Ureter (tissue), 1 donor: ENCODE measurements around the gene AQP3. TPM values are rescaled to one million over a fixed set of nuclear protein-coding genes. Genes with fewer than 3 reads are reported as not detected.
"Not testable (repeated sequence)": the region's sequence is repeated elsewhere in the genome, so short reads cannot be mapped to it uniquely, and the experiment has no call there.

Source experiments
- DNase-seq: peaks from one replicate; pipeline ENCODE4 v3.0.0-alpha.2; 2020; ENCODE audit warnings: low spot score
- total RNA-seq: library from RNA; stranded (reverse); gene quantifications from one replicate; pipeline ENCODE4 v1.2.4, GENCODE V29; 2023
- donor health status: DM: yes; HTN: yes; CAD: no.

Gene AQP3
- total RNA-seq, 1 donor from 2014 or later, result 203 TPM

DNA sequence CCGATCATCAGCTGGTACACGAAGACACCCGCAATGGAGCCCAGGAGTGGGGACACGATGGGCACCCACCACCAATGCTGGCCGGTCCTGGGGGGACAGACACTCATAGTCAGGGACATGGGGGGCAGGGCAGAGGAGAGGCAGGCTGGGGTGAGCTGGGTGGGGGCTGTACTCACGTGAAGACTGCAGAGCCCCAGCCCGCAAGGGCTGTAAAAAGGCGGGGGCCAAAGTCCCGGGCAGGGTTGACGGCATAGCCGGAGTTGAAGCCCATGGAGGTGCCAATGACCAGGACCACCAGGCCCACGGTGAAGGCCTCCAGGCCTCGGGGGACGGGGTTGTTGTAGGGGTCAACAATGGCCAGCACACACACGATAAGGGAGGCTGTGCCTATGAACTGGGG lies 5.3 kb downstream of the AQP3 start:
- DNase-seq, result no peak

DNA sequence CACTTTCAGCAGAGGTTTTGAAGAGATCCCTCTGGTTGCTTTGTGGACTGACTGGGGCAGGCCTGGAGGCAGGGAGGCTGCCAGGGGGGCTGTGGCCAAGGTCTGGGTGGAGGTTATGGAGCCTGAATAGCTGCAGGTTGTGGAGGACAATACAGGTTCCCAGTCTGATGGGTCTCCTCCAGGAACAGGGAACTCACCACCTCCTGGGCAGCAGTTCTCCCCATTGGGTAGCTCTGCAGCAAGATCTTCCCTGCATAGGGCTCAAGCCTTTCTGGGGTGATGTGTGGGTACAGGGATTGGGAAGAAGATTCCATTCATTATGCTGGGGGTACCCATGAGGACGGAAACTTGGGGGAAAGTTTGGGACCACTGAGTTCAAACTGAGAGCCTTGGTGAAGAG lies 6.8 kb downstream of the AQP3 start:
- no peak for DNase-seq

DNA sequence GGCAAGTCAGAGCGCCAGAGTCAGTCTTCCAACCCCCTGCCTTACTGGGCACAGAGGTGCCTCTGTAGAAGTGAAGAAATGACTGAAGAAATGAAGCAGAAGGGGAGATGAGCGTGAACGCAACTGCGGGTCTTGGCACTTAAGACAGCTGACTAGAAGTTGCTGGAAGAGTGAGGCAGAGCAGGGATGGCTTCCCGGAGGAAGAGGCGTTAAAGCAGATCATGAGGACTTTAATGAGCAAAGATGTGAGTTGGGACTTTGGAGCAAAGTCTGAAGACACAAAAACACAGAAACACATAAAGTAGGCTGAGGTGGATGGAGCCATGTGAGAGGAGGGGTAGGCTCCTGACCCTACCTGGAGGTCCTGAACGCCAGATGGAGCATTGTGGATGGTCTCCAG lies 7.2 kb downstream of the AQP3 start:
- no peak for DNase-seq

DNA sequence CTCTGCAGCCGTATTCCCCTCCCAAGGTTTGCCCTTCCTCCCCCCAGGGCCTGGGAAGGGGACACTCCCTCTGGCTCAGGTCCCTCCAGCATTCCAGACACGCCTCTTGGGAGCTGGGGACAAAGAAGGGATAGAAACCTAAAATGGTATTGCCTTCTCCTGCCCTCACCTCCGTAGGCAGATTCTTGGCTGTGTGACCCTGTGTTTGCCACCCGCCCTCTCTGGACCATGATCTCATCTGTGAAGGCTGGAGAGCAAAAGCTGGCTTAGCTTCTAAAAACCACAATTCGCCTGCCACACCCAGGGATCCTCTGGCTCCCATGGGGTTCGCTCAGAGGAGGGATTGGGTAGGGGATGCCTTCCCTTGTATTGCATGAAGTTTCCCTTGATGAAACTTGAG lies 7.7 kb downstream of the AQP3 start:
- no peak for DNase-seq

DNA sequence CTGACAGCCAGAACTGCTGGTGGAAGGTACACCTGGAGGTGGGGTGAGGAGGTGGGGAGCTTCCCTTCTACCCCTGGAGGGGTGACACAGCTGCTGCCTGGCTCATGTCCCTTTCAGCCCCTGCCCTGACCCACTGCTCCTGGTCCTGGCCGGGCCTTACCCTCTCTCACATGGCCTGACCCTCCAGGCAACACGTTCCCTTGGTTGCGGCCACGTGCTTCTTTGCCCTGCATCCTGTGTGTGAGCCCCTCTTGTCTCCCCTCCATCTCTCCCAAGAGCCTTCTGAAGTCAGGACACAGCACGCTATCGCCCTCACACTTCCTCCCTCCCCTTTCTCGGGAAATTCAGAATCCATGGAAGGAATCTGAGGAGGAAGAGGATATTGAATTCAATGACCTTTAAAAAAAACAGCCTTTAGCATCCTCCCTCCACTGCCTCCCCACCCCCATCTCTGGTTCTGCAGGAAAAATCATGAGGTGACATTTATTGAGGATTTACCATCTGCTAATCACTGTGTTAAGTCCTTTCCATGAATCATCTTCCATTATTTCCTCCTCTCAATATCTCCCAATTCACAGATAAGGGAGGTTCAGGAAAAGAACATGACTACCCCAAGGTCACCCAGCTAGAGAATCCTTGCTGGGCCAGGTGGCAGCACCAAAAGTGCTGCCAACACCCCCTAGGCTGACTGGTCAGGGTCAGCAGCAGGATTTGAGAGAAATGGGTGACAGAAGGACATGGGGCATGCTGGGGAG lies 8.3 kb downstream of the AQP3 start:
- no peak for DNase-seq

DNA sequence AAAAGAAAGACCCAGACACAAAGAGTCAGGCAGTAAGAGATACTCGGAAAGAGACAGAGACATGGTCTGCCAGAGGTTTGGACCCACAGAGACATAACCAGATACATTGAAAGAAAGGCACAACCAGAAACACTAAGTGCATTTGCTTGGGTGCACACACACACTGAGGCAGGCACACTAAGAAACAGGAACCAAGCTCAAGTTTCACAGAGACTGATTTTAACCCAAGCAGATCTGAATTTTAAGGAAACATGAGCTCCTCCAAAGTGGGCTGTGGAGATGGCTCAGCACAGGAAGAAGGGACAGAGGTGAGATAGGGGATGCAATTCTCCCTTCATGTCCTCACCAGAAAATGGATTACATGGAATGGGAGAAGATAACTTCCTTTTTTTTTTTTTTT lies 9.5 kb downstream of the AQP3 start:
- no peak for DNase-seq

DNA sequence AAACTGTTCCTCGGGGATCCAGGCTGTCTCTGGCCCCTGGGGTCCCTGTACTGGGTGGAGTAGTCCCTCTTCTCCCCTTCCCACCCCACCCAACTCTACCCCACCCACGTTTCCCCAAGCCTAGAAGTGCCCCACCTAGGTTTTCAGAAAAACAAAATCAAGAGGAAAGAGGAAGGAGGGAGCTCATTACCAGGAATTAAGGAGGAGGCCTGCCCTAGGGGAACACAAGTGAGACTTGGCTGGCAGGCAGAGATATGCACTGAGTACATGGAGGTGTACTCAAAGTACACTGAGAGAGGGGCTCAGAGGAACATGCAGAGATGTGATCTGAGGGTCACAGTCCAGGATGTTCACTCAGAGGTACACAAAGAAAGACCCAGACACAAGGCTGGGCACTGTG lies 10.2 kb downstream of the AQP3 start:
- no peak for DNase-seq

DNA sequence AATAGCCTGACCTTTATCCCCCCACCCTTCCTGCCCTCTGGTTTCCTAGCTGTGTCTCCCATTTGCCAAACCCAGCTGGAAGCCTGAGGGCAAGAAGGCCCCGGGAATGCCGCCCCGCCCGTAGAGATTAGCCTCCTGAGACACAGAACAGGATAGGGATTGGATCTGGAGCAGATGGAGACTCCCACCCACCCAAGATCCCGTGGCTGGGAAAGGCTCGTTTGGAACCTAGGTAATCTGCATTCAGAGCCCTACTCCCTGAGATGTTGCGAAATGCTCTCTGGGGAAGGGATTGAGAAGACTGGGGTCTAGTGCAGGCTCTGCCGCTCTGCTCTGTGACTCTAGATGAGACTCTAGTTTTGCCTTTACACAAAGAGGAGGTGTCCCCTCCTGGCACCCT lies 10.9 kb downstream of the AQP3 start:
- DNase-seq, result no peak

DNA sequence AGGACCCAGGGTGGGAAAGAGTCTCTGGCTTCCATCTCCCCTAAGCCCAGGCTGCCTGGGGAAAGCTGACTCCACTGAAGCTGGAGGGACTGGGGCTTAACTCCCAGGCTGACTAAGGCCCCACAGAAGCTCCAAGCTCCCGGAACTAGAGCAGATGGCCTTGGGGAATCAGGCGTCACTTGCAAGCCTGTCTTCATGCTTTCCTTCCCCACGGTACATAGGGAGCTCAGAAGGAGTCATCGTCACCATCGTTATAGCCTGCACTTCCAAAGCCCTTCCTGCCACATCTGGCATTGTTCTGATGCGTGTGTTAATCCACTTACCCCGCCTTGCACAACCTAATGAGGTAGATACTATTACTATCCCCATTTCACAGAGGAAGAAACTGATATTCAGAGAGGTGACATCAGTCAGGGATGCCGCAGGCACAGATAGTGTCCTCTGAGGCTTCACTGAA lies 11.5 kb downstream of the AQP3 start:
- no peak for DNase-seq

DNA sequence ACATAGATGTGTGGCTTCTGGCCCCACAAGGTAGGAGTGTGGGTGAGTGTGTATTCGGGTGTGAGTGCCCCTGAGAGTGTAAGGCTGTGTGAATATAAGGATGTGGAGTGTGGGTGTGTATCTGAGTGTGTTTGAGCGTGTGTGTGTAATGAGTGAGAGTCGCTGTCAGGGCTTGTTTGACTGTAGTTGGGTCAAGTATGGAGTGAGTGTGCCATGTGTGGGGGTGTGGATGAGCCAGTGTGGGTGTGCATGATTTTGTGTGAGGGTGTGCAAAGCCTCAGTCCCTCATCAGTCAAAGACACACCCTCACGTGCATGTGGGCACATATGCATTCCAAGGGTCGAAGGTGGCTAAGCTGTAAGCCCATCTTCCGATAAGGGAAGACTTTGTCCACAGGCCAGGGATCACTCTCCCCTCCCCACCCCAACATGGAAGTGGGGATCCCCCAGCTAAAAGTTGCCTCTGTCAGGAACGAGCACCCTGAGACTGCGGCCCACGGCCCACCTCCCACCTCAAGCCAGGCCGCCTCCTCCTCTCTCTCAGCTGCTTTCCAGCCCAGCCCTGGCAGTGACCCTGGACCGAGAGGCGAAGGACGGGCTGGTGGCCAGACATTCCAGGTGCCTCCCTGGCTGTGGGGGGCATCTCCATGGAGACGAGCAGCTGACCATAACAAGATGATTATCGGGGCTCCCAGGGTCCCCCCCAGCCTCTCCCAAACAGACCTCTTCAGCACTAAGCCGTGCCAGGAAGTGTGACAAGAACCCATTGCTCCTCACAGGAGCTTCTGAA lies 12.9 kb downstream of the AQP3 start:
- no peak for DNase-seq

DNA sequence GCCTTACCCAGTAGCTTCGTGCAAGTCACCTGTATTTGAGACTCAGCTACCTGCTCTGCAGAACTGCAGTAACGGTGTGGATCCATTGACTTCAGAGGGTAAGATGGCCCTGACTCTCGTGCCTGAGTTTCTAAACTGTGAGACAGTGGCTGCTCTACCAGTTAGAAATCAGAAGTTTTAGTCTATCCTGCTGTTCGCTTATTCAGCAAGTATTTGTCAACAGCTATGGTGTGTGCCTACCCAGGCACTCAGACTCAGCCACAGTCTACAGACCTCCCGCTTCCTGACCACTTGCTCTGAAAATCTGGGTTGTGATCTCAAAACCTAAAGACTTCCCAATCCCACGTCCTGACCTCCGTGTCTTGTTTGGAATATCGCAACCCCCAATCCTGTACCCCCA lies 13.5 kb downstream of the AQP3 start:
- DNase-seq, result no peak

DNA sequence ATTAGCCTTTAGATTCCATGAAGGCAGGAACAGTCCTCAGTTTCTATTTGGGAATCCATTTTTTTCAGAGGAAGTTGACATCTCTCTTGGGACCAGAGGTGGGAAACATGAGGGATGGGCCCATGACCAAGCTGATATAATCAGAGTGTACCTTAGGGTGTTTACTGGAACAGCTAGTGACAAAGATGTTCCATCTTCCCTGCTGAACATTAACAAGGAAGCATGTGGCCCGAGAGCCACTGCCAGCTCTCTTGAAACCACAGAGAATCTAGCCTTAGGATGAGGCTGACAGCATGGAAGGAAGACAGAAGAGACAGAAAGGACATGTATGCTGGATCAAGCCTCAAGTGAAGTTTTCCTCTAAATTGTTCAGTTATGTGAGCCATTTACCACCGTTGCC lies 16.0 kb downstream of the AQP3 start:
- no peak for DNase-seq

DNA sequence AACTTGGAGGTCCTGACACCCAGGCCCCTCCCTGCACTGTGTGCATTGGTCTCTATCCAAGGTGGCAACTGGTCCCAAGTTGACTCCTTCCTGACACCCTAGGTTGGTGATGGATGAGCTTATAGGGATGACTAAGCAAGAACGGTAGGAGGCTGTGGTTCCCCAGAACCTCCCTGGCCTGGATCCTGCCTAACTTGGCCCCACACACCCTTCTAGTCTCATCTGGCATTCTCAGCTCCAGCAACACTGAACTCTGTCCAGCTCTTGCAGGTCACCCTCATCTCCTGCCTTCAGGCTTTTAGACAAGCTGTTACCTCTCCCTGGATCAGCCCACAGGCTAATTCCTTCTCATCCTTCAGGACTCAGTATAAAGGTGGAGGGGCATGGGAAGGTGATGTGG lies 16.5 kb downstream of the AQP3 start:
- no peak for DNase-seq

DNA sequence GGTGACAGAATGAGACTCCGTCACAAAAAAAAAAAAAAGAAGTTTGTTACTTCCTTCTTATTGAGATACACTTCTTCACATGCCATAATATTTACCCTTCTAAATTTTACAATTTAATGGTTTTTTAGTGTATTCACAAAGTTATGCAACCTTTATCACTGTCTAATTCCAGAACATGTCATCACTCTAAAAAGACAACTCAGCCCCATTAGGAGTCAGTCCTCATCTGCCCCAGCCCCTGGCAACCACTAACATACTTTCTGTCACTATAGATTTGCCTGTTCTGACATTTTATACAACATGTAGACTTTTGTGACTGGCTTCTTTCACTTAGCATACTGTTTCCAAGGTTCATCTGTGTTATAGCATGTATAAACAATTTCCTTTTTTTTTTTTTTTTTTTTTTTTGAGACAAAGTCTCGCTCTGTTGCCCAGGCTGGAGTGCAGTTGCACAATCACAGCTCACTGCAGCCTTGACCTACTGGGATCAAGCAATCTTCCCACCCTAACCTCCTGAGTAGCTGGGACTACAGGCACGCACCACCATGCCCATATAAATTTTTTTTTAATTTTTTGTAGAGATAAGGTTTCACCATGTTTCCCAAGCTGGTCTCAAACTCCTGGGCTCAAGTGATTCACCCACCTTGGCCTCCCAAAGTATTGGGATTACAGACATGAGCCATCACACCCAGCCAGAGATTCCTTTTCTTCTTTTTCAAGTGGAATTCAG lies 18.0 kb downstream of the AQP3 start:
- DNase-seq, result no peak

DNA sequence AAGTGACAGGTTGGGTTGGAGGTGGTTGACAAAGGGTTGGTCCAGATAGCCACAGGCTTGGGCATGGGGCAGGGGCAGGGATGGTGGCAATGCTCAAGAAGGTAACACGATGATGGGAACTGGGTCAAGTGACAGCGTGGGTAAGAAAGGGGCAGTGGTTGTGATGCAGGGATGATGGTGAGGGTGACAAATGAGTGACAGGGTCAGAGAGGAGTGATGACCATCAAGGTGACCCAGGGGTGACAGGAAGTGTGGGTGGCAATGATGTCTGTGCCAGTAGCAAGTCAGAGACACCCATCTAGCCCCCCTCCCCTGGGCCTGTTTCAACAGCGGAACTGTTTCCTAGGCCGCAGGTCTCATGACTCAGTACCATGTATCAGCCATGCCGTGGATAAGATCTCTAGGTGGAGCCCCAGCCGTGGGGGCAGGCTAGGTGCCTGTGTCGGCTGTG lies 20.5 kb downstream of the AQP3 start:
- peak; percentile 73 for DNase-seq

DNA sequence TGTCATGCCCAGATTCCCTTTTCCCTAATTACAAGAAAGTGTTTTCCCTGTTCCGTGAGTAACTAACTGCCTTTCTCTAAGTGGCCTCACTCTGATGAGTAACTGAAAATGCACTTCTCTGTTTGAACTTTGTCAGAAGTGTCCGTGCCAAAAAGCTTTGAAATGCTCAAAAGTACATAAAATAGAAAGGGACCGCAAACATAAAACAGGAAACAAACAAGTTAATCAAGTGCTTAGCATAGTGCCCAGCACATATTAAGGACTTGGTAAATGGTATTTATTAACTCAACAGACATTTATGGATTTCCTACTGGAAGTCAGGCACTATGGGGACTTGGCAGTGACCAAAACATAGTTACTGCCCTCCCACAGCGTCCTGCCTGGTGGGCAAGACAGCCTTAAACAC lies 22.3 kb downstream of the AQP3 start:
- DNase-seq, result no peak

DNA sequence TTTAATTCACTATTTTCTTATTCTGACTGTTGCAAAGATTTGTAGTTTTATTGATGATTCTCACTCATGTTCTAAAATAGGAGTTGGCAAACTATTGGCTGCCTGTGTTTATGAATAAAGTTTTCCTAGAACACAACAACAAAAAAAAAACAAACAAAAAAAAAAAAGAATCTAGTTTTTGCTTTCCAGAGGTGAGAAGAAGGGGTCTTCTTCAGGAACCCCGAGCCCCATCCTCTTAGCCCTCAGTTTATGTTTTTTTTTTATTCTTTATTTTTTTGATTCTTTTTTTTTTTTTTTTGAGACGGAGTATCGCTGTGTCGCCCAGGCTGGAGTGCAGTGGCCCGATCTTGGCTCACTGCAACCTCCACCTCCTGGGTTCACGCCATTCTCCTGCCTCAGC lies 22.9 kb downstream of the AQP3 start:
- not testable (repeated sequence) for DNase-seq

DNA sequence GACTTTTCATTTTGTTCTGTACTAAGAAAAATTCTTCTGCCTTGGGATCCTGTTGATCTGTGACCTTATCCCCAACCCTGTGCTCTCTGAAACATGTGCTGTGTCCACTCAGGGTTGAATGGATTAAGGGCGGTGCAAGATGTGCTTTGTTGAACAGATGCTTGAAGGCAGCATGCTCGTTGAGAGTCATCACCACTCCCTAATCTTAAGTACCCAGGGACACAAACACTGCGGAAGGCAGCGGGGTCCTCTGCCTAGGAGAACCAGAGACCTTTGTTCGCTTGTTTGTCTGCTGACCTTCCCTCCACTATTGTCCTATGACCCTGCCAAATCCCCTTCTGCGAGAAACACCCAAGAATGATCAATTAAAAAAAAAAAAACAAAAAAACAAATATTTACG lies 23.4 kb downstream of the AQP3 start:
- not testable (repeated sequence) for DNase-seq

DNA sequence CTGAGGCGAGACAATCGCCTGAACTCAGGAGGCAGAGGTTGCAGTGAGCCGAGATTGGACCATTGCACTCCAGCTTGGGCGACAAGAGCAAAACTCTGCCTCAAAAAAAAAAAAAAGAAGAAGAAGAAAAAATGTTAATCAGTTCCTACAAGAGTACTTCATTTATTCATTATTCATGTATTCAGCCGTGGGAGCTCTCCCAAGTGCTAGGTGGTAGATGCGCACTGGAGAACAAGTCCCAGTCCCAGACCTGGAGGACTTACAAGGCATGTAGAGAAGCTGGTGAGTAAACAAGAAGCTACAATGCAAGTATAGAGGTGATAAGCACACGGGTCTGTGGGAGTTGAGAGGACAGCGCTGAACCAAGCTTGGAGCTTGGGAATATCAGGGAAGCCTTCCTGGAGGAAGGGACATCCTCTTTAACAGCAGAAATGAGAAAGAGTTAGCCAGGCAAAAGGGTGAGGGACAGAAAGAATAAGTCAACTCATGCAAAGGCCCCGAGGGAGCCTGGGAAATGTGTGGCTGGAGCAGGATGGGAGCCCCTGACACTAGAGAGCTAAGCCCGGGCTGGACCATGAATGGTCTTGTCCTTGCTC lies 27.6 kb downstream of the AQP3 start:
- DNase-seq, result no peak

DNA sequence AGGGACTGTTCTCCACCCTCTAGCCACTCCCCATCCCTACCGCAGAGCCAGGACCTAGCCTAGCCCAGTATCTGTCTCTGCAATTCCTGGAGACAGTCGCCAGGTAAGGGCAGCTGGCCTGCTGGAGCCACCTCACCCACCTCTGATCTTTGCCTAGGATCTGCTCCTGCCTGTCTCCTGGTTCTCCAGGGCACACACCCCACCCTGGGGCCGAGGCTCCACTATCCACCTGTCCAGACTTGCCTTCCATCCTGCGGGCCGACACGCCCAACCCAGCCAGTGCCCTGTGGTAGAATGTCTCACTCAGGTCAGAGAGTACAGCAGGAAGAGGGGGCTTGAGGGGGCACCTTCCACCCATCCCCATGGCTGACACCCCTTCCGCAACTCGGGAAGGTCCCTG lies 29.3 kb downstream of the AQP3 start:
- DNase-seq, result peak; percentile 73

DNA sequence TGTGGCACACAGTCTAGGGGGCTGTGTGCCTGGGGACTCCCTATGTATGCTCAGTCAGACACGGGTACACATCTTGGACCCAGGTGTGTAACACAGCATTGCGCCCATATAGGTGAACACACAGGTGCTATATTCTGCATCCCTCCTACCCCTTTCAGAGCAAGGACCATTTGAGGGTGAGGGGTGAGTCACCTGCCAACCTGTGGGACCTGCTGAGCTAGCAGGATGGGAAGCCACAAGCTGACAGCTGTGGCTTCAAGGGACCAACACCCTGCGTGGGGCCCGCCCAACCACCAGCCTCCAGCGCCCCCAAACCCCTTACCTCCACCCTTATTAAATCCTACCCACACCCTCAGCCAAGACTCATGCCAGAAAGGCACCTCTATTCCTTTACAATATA lies 30.4 kb downstream of the AQP3 start:
- no peak for DNase-seq

DNA sequence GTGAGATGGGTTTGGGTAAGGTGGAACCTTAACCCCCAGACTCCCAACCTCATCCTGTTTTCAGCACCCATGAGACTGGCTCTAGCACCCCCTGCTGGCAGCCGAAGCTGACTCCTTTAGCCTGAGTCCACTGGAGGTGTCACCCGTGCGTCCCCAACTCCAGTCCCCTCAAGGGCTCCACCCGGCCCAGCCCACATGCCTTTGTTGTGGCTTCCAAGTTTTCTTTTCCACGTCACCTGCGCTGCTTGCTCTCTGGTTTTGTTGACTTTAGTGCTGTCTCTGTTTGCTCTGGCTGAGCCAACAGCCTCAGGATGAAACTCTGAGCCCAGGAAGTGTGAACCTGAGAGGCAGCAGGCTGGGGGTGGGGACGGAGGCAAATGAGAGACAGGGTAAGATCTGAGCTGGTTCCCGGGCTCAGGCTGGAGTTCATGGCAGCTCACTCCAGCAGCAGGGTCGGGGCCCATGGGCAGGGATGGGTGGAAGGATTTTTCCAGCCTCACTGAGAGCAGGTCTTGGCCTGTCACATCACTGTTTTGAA lies 31.8 kb downstream of the AQP3 start:
- peak; percentile 85 for DNase-seq
